ENCODE measurements around the gene CRISPLD2.
A peak's percentile ranks its signal among the peaks of the same experiment; 100 is the strongest.

Gene CRISPLD2

DNA sequence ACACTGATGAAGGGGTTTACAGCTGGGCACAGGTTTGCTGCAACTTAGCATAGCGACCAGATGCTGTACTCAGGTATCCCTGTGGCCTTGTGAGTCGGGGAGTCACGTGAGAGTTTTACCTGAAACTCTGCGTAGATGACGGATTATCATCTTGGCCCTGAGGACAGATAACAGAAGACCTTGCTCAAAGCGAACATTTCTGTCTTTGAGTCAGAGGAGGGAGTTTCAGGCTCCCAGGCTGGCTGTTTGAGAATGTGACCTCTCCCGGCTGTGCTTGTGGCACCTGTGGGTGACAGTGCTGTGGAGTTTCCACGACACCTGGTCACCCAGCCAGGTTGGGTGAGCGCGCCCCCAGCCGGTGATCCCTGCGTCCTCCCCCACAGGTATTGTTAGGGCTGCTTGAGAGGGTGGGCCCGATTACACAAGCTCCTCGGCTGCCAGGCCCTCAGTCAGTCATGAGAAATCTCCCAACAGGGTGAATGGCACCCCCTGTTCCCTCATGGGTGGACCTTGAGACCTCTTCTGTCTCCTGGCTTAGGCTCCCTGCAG is 44.4 kb upstream of the CRISPLD2 start:
- TF ChIP-seq POLR2AphosphoS5 (IDR thresholded peaks at IDR 0.05; ENCODE audit: low read depth), result no peak
- TF ChIP-seq GABPA (IDR thresholded peaks at IDR 0.05; ENCODE audit: low read depth), result no peak
- Histone ChIP-seq H3K4me3 (replicated peaks; ENCODE audit: insufficient read depth, low read length) (no peak overlapping the region), H3K27me3 (ENCODE audit: insufficient read depth, poor library complexity, severe bottlenecking) (no peaks in the 10 kb centered on the region), H3K27ac (replicated peaks) (peak overlapping the region; percentile 73)
- DNase-seq (ENCODE audit: low read depth in 1 of 2, low spot score in 1 of 2), result no peak

DNA sequence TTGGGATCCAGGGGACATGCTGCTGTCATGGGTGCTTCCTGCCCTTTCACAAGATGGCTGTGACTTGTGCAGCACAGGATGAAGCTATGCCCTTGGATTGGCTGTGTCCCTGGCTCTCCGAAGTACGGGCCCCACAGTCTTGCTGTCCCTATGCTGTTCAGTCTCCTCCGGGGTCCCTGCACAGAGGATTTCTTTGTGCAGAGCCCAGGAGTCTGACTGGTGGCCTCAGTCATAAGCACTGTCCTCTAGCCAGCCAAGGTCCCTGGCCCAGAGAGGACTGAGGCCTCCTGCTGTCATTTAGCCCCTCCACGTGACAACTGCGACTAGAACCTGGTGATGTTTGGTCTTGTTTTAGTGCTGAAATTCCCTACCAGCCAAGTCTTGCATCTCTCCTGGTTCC is 42.4 kb upstream of the CRISPLD2 start:
- Histone ChIP-seq H3K27ac (replicated peaks) (no peak overlapping the region), H3K4me3 (replicated peaks; ENCODE audit: insufficient read depth, low read length) (no peak overlapping the region)
- no peak for DNase-seq (ENCODE audit: low read depth in 1 of 2, low spot score in 1 of 2)

DNA sequence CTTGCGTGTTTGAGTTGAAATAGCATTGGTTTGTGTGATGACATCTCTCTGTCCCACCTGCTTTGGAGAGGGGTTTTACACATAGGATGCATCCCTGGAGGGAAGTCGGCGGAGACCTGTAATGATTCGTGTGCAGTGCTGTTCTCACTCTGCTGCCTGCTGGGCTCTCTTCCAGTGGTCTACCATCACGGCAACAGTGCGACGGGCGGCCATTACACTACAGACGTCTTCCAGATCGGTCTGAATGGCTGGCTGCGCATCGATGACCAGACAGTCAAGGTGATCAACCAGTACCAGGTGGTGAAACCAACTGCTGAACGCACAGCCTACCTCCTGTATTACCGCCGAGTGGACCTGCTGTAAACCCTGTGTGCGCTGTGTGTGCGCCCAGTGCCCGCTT is 41.1 kb upstream of the CRISPLD2 start:
- DNase-seq (ENCODE audit: low read depth in 1 of 2, low spot score in 1 of 2), result no peak
- no peak for TF ChIP-seq SPI1 (IDR thresholded peaks at IDR 0.05; ENCODE audit: borderline replicate concordance, low read depth)
- no peak for TF ChIP-seq POLR2AphosphoS5 (IDR thresholded peaks at IDR 0.05; ENCODE audit: low read depth)
- TF ChIP-seq GABPA (IDR thresholded peaks at IDR 0.05; ENCODE audit: low read depth), result no peak
- TF ChIP-seq, protein P1, sequence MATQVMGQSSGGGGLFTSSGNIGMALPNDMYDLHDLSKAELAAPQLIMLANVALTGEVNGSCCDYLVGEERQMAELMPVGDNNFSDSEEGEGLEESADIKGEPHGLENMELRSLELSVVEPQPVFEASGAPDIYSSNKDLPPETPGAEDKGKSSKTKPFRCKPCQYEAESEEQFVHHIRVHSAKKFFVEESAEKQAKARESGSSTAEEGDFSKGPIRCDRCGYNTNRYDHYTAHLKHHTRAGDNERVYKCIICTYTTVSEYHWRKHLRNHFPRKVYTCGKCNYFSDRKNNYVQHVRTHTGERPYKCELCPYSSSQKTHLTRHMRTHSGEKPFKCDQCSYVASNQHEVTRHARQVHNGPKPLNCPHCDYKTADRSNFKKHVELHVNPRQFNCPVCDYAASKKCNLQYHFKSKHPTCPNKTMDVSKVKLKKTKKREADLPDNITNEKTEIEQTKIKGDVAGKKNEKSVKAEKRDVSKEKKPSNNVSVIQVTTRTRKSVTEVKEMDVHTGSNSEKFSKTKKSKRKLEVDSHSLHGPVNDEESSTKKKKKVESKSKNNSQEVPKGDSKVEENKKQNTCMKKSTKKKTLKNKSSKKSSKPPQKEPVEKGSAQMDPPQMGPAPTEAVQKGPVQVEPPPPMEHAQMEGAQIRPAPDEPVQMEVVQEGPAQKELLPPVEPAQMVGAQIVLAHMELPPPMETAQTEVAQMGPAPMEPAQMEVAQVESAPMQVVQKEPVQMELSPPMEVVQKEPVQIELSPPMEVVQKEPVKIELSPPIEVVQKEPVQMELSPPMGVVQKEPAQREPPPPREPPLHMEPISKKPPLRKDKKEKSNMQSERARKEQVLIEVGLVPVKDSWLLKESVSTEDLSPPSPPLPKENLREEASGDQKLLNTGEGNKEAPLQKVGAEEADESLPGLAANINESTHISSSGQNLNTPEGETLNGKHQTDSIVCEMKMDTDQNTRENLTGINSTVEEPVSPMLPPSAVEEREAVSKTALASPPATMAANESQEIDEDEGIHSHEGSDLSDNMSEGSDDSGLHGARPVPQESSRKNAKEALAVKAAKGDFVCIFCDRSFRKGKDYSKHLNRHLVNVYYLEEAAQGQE (IDR thresholded peaks at IDR 0.05; ENCODE audit: insufficient replicate concordance, low read depth), result no peak
- TF ChIP-seq, protein P2, sequence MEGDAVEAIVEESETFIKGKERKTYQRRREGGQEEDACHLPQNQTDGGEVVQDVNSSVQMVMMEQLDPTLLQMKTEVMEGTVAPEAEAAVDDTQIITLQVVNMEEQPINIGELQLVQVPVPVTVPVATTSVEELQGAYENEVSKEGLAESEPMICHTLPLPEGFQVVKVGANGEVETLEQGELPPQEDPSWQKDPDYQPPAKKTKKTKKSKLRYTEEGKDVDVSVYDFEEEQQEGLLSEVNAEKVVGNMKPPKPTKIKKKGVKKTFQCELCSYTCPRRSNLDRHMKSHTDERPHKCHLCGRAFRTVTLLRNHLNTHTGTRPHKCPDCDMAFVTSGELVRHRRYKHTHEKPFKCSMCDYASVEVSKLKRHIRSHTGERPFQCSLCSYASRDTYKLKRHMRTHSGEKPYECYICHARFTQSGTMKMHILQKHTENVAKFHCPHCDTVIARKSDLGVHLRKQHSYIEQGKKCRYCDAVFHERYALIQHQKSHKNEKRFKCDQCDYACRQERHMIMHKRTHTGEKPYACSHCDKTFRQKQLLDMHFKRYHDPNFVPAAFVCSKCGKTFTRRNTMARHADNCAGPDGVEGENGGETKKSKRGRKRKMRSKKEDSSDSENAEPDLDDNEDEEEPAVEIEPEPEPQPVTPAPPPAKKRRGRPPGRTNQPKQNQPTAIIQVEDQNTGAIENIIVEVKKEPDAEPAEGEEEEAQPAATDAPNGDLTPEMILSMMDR (IDR thresholded peaks at IDR 0.05; ENCODE audit: insufficient read depth, low read length), result no peak
- Histone ChIP-seq H3K4me3 (replicated peaks; ENCODE audit: insufficient read depth, low read length) (no peak overlapping the region), H3K27ac (replicated peaks) (no peak overlapping the region), H3K27me3 (ENCODE audit: insufficient read depth, poor library complexity, severe bottlenecking) (no peaks in the 10 kb centered on the region)

More for the DNA sequence above, 42.4 kb upstream of the CRISPLD2 start:
- TF ChIP-seq POLR2AphosphoS5 (IDR thresholded peaks at IDR 0.05; ENCODE audit: low read depth) (no peak), GABPA (IDR thresholded peaks at IDR 0.05; ENCODE audit: low read depth) (no peak), SPI1 (IDR thresholded peaks at IDR 0.05; ENCODE audit: borderline replicate concordance, low read depth) (no peak)
- TF ChIP-seq, protein P1 (IDR thresholded peaks at IDR 0.05; ENCODE audit: insufficient replicate concordance, low read depth), result no peak
- TF ChIP-seq, protein P2 (IDR thresholded peaks at IDR 0.05; ENCODE audit: insufficient read depth, low read length), result no peak
- H3K27me3 ChIP-seq (ENCODE audit: insufficient read depth, poor library complexity, severe bottlenecking), result no peaks in the 10 kb centered on the region

DNA sequence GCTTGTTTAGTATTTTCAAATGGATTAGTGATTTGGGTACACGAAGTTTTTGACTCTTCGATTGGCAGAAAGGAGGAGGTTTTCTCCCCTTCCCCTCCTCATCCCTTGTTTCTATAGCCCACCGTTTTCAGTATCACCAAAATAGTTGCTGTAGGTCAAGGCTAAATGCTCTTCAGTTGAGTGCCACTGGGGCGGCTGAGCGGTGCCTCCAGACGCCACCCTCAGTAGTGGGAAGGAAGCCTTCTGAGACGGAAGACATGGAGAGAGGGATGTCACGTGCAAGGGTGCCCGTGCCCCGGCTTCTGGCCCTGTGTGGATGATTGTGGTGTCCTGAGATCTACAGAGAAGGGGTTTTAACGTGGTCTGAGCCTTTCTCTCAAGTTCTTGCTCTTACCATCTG is 39.7 kb upstream of the CRISPLD2 start:
- Histone ChIP-seq H3K27me3 (ENCODE audit: insufficient read depth, poor library complexity, severe bottlenecking) (no peaks in the 10 kb centered on the region), H3K4me3 (replicated peaks; ENCODE audit: insufficient read depth, low read length) (no peak overlapping the region), H3K27ac (replicated peaks) (no peak overlapping the region)
- DNase-seq (ENCODE audit: low read depth in 1 of 2, low spot score in 1 of 2), result no peak
- TF ChIP-seq POLR2AphosphoS5 (IDR thresholded peaks at IDR 0.05; ENCODE audit: low read depth), result no peak; the same call in 1 of the 2 replicates
- TF ChIP-seq SPI1 (IDR thresholded peaks at IDR 0.05; ENCODE audit: borderline replicate concordance, low read depth), result no peak
- TF ChIP-seq, protein P1 (IDR thresholded peaks at IDR 0.05; ENCODE audit: insufficient replicate concordance, low read depth), result no peak
- TF ChIP-seq GABPA (IDR thresholded peaks at IDR 0.05; ENCODE audit: low read depth), result no peak

Measured in HL-60 (cell line).